Measurements from ENCODE around the gene CCSER1.
"Not testable (repeated sequence)": the region's sequence is repeated elsewhere in the genome, so short reads cannot be mapped to it uniquely, and the experiment has no call there.

The CCSER1 gene

DNA sequence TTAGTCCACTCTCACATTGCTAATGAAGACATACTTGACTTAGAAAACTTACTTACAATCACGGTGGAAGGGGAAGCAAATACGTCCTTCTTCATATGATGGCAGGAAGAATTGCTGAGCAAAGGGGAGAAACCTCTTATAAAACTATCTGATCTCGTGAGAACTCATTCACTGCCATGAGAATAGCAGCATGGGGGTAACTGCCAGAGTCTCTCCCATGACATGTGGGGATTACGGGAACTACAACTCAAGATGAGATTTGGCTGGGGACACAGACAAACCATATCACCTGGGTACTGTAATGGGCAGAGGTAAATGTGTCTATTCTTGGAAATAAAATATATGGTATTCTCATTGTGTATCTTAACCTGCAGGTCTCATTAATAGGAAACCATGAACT is 1464.9 kb downstream of the CCSER1 start:
- no peak for DNase-seq (ENCODE audit: low read depth)

DNA sequence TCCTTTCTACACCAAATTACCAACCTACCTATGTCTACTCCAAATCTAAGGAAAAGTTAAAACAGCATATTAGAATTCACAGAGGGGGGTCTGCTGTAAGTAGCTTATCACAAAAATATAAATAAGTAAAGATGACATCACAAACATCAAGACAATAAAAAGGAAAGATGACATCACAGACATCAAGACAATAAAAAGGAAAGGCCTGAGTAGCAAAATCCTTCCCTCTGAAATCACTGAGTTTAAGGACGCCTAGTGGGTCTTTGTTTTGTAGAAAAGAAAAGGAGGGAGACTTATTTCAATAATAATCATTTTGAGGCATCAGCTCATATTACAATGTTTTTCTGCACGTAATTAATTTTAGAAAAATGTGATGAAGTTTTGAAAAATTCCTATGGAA is 1469.5 kb downstream of the CCSER1 start:
- no peak for DNase-seq (ENCODE audit: low read depth)

DNA sequence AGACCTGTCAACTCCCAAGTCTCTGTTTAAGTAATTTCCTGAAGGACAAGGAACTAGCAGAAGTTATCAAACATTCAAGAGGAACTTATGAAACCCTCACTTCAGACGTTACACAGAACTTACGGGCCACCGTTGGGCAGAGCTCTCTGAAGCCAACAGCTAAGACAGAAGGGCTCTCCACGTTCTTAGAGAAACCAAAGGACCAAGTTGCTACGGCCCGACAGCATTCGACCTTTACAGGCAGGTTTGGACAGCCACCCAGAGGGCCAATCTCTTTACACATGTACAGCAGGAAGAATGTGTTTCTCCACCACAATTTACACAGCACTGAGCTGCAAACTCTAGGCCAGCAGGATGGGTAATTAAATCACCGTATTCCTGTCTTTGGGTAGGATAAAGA is 1471.5 kb downstream of the CCSER1 start:
- no peak for DNase-seq (ENCODE audit: low read depth)

DNA sequence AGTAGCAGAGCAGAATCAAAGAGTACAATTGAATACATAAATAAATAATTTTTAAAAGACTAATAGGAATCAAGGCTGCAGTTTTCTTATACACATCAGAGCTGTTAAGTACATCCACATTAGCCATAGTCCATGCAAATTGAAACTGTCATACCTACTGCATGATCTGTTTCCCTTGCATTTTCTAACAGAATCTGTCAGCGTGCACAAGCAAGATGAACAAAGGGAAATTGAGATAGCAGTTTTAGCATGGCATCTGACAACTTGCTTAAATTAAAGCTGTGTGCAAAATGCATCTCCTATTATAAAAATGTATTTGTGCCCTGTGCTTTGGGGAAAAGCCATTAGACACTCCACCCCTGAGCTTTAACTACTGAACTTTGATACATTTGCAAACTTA is 1473.1 kb downstream of the CCSER1 start:
- DNase-seq (ENCODE audit: low read depth), result no peak

DNA sequence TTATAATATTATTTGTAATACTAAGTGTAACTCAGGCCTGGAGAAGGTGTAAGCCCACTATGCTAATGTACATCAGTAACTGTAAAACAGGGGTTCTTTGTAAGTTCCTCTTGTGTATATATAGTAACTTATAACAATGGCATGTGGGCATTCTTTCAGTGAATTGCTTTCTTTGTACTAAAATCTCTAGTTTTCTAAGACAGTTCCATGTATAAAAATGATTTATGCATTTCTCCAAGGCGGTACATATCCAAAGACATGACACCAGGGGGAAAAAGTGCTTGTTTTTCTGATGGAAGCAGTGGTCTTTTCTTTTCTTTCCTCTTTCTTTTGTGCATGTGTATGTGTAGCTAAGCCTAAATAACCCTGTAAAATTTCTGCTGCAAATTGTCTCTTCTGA is 1474.2 kb downstream of the CCSER1 start:
- DNase-seq (ENCODE audit: low read depth), result no peak

DNA sequence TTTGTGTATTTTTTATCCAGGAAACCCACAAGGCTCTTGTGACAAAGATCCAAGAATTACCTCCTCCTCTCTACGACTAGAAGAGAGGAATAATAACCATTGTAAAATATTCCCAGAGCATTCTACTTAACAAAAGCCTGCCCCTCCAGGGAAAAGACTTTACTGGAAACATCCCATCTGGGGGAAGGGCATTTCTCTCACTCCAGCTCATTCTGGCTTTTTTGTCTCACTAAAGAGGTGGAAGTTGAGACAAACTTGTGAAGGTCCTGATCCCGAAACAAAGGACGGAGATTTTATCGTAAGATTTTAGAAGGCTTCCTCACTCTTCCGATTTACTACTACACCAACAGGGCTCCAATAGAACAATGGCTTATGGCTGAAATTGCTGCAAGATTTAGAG is 1484.6 kb downstream of the CCSER1 start:
- DNase-seq (ENCODE audit: low read depth), result no peak

DNA sequence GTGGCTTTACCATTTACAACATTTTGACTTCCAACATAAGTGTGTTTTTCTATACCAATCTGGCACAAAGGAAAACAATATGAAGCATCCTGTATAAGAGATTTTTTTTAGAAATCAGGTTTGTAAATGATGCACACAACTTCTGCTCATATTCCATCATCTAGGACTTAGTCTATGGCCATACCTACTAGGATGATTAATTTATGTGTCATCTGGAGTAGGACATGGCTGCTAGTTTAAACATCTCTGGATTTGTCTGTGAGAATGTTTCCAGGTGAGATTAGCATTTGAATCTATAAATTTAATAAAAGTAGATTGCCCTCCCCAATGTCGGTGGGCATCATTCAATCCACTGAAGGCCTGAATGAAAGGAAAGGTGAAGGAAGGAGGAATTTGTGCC is 1493.8 kb downstream of the CCSER1 start:
- no peak for DNase-seq (ENCODE audit: low read depth)

DNA sequence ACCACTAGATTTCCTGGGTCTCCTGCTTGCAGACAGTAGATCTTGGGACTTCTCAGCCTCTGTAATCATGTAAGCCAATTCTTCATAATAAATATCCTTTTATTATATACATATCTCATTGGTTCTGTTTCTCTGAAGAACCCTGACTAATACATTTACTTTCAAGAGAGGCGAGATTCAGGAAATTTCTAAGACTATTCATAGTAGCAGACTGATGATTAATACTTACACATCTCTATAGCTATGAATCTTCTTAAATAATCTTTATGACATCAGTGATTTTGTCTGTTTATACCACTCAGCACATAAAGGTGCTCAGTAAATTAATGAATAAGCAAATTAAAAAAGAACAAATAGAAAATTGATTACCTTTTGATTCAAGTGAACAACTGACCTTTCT is 1494.3 kb downstream of the CCSER1 start:
- DNase-seq (ENCODE audit: low read depth), result no peak

DNA sequence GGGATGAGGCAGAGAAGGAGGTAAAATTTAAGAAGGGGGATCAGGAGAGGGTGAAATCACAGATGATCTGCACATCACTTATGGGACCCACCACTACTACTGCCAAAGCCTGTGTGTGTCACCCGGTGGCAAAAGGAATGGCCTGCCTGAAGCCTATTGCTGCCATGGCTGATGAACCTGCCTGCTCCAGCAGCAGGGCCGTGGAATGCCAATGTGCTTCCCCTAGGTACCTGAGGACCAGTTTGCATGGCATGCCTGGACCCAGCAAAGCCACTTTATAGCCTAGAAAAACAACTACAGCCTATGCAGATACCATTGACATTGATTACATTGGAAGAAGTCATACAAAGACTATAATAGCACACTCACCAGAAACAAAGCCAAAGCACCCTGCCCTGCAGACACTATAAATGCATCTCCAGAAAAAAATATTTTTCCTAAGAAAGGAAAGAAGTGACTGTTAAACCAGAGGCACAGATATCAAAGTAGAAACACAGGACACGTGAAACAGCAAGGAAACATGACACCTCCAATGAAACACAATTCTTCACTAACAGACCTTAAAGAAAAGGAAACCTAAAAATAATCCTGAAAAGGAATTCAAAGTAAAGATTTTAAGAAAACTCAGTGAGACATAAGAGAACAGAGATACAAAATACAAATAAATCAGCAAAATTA is 1495.9 kb downstream of the CCSER1 start:
- DNase-seq (ENCODE audit: low read depth), result no peak

DNA sequence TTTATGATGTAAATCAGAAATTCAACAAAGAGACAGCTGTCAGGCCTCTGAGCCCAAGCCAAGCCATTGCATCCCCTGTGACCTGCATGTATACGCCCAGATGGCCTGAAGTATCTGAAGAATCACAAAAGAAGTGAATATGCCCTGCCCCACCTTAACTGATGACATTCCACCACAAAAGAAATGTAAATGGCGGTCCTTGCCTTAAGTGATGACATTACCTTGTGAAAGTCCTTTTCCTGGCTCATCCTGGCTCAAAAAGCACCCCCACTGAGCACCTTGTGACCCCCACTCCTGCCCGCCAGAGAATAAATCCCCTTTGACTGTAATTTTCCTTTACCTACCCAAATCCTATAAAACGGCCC is 1496.4 kb downstream of the CCSER1 start:
- not testable (repeated sequence) for DNase-seq (ENCODE audit: low read depth)

DNA sequence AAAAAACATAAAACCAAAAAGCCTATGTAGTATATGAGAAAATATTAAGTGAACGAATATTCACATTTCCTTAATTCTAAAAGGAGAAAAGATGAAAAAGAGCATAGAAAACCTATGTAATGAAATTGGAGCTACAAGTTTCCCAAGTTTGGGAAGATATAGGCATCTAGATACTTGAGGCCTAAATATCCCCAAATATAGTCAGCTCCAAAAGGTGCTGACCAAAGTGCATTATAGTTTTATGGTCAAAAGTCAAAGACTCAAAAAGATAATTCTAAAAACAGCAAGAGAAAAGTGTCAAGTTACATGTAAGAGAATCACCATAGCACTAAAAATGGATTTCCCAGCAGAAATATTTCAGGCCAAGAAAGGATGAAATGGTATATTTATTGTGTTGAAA is 1502.9 kb downstream of the CCSER1 start:
- DNase-seq (ENCODE audit: low read depth), result no peak

DNA sequence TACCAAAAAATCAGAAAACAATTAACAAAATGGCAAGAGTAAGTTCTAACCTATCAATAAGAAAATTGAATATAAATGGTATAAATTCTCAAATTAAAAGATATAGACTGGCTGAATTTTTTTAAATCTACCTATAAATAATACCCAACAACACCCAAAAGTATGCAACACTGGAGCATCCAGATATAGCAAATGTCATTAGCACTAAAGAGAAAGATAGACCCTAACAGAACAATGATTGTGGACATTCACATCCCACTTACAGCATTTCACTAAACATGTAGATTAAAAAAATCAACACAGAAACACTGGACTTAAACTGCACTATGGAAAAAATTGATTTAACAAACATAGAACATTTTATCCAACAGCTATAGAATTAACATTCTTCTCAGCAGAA is 1503.6 kb downstream of the CCSER1 start:
- no peak for DNase-seq (ENCODE audit: low read depth)

DNA sequence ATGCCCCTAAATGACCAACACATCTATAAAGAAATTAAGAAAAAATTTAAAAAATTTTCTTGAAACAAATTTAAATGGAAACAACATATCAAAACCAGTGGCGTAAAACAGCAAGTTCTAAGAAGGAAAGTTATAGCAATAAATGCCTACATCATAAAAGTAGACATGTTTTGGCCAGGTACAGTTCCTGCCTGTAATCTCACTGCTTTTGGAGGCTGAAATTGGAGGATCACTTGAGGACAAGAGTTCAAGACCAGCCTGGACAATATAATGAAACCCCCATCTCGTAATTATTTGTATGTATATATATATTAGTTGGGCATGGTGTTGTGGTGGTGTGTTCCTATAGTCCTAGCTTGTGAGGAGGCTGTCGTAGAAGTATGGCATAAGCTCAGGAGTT is 1504.1 kb downstream of the CCSER1 start:
- DNase-seq (ENCODE audit: low read depth), result no peak

DNA sequence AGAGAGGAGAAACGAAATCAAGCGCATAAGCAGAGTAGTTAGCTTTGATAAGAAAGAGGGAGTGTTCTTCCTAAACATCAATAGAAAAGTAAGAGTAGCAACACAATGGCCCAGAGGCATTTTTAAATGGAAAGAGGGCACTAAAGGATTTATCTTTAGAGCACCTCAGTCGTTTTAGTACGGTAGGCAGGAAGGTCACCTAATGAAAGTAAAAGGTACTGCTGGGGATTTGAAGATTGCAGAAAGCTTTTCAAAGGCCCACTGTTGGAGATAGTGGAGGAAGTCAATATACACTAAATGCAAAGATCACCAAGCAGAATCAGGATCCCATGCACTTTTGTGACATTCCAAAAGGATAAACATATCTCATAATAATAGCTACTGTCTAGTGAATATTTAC is 1508.9 kb downstream of the CCSER1 start:
- DNase-seq (ENCODE audit: low read depth), result no peak
